DND-41 (cell line): ENCODE measurements around the gene TTLL13.

Source experiments
- EZH2 ChIP-seq: IDR thresholded peaks from 3 replicates; pipeline ENCODE4 v1.6.1; 2012; ENCODE audit warnings: borderline replicate concordance, low read depth, mild to moderate bottlenecking, moderate library complexity, low read length, inconsistent platforms; ENCODE audit not compliant: severe bottlenecking
- TF ChIP-seq, protein P1 (sequence below): IDR thresholded peaks from 2 replicates; pipeline ENCODE4 v1.5.1; 2012; ENCODE audit warnings: borderline replicate concordance, low read length, moderate library complexity, mild to moderate bottlenecking; ENCODE audit not compliant: poor library complexity, severe bottlenecking; ENCODE audit errors: extremely low read depth

- TF ChIP-seq, protein P1, sequence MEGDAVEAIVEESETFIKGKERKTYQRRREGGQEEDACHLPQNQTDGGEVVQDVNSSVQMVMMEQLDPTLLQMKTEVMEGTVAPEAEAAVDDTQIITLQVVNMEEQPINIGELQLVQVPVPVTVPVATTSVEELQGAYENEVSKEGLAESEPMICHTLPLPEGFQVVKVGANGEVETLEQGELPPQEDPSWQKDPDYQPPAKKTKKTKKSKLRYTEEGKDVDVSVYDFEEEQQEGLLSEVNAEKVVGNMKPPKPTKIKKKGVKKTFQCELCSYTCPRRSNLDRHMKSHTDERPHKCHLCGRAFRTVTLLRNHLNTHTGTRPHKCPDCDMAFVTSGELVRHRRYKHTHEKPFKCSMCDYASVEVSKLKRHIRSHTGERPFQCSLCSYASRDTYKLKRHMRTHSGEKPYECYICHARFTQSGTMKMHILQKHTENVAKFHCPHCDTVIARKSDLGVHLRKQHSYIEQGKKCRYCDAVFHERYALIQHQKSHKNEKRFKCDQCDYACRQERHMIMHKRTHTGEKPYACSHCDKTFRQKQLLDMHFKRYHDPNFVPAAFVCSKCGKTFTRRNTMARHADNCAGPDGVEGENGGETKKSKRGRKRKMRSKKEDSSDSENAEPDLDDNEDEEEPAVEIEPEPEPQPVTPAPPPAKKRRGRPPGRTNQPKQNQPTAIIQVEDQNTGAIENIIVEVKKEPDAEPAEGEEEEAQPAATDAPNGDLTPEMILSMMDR: peak; percentile 77
- no peak for TF ChIP-seq EZH2
Observed at GRCh38 chr15:90219421-90220141, 29.8 kb upstream of the TTLL13 start.
